ENCODE measurements around the gene KIAA0930.

- no peak for TF ChIP-seq POLR2A (IDR thresholded peaks at IDR 0.05)
- TF ChIP-seq CTCF (IDR thresholded peaks at IDR 0.05): no peak
- TF ChIP-seq EP300 (IDR thresholded peaks at IDR 0.05): no peak
Observed at GRCh38 chr22:45207981-45208664, 32.6 kb downstream of the KIAA0930 start.
